HL-60 (cell line): ENCODE results near the gene TRDN.

Experiments
- DNase-seq, 2 experiments: peaks; one replicate each; pipeline ENCODE4 v3.0.0-alpha.2; 2010 to 2020; ENCODE audit warnings: low read depth in 1 of 2, low spot score in 1 of 2
- H3K27ac ChIP-seq: fragments of 250-450 bp; sonication (Bioruptor Pico); replicated peaks from 2 replicates; pipeline ENCODE4 v1.5.1; 2020; ENCODE audit warnings: mild to moderate bottlenecking, moderate library complexity
- H3K27me3 ChIP-seq: fragments of 250-450 bp; sonication (Bioruptor Pico); 2 replicates; pipeline ENCODE4 v1.5.1; 2021; ENCODE audit warnings: mild to moderate bottlenecking, moderate library complexity; ENCODE audit not compliant: insufficient read depth, poor library complexity, severe bottlenecking
- H3K4me3 ChIP-seq: replicated peaks from 2 replicates; pipeline ENCODE4 v1.5.1; 2011; ENCODE audit warnings: mild to moderate bottlenecking, control low read depth, low read length; ENCODE audit not compliant: insufficient read depth
- CTCF ChIP-seq: IDR thresholded peaks from one replicate; pipeline ENCODE4 v1.5.1; 2011; ENCODE audit warnings: low read length, control low read depth, inconsistent platforms; ENCODE audit not compliant: insufficient read depth
- GABPA ChIP-seq: IDR thresholded peaks from 2 replicates; pipeline ENCODE4 v1.6.1; 2012; ENCODE audit warnings: low read depth
- POLR2AphosphoS5 ChIP-seq: IDR thresholded peaks from 2 replicates; pipeline ENCODE4 v1.6.1; 2012; ENCODE audit warnings: low read depth
- SPI1 ChIP-seq: IDR thresholded peaks from 2 replicates; pipeline ENCODE4 v1.6.1; 2012; ENCODE audit warnings: low read depth, mild to moderate bottlenecking, borderline replicate concordance
- TF ChIP-seq, protein P1 (sequence below): IDR thresholded peaks from 2 replicates; pipeline ENCODE4 v1.6.1; 2012; ENCODE audit warnings: low read depth; ENCODE audit not compliant: insufficient replicate concordance

Gene TRDN

GRCh38 chr6:123430970-123431369 lies 205.8 kb downstream of the TRDN start:
- TF ChIP-seq POLR2AphosphoS5 (no peak), GABPA (no peak), SPI1 (no peak), CTCF (no peak)
- TF ChIP-seq, protein P1, sequence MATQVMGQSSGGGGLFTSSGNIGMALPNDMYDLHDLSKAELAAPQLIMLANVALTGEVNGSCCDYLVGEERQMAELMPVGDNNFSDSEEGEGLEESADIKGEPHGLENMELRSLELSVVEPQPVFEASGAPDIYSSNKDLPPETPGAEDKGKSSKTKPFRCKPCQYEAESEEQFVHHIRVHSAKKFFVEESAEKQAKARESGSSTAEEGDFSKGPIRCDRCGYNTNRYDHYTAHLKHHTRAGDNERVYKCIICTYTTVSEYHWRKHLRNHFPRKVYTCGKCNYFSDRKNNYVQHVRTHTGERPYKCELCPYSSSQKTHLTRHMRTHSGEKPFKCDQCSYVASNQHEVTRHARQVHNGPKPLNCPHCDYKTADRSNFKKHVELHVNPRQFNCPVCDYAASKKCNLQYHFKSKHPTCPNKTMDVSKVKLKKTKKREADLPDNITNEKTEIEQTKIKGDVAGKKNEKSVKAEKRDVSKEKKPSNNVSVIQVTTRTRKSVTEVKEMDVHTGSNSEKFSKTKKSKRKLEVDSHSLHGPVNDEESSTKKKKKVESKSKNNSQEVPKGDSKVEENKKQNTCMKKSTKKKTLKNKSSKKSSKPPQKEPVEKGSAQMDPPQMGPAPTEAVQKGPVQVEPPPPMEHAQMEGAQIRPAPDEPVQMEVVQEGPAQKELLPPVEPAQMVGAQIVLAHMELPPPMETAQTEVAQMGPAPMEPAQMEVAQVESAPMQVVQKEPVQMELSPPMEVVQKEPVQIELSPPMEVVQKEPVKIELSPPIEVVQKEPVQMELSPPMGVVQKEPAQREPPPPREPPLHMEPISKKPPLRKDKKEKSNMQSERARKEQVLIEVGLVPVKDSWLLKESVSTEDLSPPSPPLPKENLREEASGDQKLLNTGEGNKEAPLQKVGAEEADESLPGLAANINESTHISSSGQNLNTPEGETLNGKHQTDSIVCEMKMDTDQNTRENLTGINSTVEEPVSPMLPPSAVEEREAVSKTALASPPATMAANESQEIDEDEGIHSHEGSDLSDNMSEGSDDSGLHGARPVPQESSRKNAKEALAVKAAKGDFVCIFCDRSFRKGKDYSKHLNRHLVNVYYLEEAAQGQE = no peak
- no peak for DNase-seq
- Histone ChIP-seq H3K27me3 (no peaks in the 10 kb centered on the region), H3K4me3 (no peak overlapping the region), H3K27ac (no peak overlapping the region)

- H3K27me3 ChIP-seq = no peaks in the 10 kb centered on the region
- no peak overlapping the region for H3K27ac ChIP-seq
- no peak overlapping the region for H3K4me3 ChIP-seq
- TF ChIP-seq POLR2AphosphoS5 = no peak
- TF ChIP-seq SPI1 = no peak
- no peak for TF ChIP-seq CTCF
- TF ChIP-seq, protein P1 = no peak
- no peak for TF ChIP-seq GABPA
- no peak for DNase-seq
These were observed 209.7 kb downstream of the TRDN start for GRCh38 chr6:123427008-123427407.

DNA sequence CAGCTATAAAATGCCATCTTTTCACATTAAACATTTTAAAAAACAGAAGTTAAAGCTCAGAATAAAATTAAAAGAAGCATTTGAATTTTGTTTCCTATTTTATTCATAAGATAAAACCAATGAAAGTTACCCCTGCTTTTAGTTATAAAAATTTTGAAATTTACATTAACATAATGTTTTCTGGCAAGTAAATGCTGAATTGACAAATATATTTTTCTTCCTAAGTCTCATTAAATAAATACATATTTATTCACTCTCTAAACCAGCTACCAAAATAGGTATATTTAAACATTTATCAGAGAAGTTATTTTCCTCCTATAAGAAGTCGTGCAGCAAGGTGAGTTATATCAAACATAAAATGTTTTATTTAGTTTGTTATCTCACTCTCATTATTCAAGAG lies 213.6 kb downstream of the TRDN start:
- Histone ChIP-seq H3K27ac (no peak overlapping the region), H3K4me3 (no peak overlapping the region), H3K27me3 (no peaks in the 10 kb centered on the region)
- TF ChIP-seq, protein P1 = no peak
- TF ChIP-seq POLR2AphosphoS5 (no peak), CTCF (no peak), GABPA (no peak), SPI1 (no peak)
- no peak for DNase-seq
